ENCODE results near the gene PIP4K2C. TPM values are rescaled to one million over a fixed set of nuclear protein-coding genes. Genes with fewer than 3 reads are reported as not detected.
"Not testable (repeated sequence)": the region's sequence is repeated elsewhere in the genome, so short reads cannot be mapped to it uniquely, and the experiment has no call there.

The PIP4K2C gene
- total and polyA plus RNA-seq, 7 experiments from 2014 or later, result 18.5 to 29.7 (median 21.9) TPM

- H3K27ac ChIP-seq (ENCODE audit: low read depth, low read length), result no peak overlapping the region
- peaks cover 0 to 21% of the 10 kb centered on the region in 2 donors for H3K27me3 ChIP-seq (ENCODE audit: control insufficient read depth in 2 of 2, insufficient read depth in 2 of 2, low read length in 2 of 2)
- Mint-ChIP-seq H3K36me3 (no peaks in the 10 kb centered on the region), H3K9me3 (no peaks in the 10 kb centered on the region), H3K4me1 (peaks cover 0 to 15% (median 10%) of the 10 kb centered on the region in 7 donors), H3K27ac (peak overlapping the region in 2 of 9 donors; percentile 13 to 66), H3K27me3 (peaks cover 36 to 71% (median 50%) of the 10 kb centered on the region in 5 donors), H3K4me3 (peak overlapping the region; percentile 25 to 83 (median 70))
- H3K4me1 ChIP-seq (ENCODE audit: control insufficient read depth in 2 of 2, insufficient read depth in 2 of 2, low read length in 2 of 2), result peaks cover 8% of the 10 kb centered on the region in 2 donors
- H3K4me3 ChIP-seq (ENCODE audit: low read length), result peak overlapping the region; percentile 57
- no peaks in the 10 kb centered on the region for H3K36me3 ChIP-seq (ENCODE audit: control insufficient read depth in 2 of 3, insufficient read depth in 3 of 3, low read length in 3 of 3)
- peak in 1 of 9 donors; percentile 29 for DNase-seq
- ATAC-seq, result peak; percentile 18
- ChIA-PET CTCF (interaction anchor here (0.6 to 1.5 kb wide), 7 partner anchors 47 to 1206 kb away, joined by 3 to 4 read pairs (median 3); no protein-coding TSS in a partner anchor), POLR2A (interaction anchor here (0.6 to 1.2 kb wide), 3 partner anchors 62 to 174 kb away, joined by 3 to 5 read pairs (median 3); partner anchors contain the start of gene OS9)
- no peaks in the 10 kb centered on the region for H3K9me3 ChIP-seq (ENCODE audit: control insufficient read depth in 2 of 3, low read length in 3 of 3)
- intact Hi-C loops (cut with micrococcal nuclease), result loop anchor here in 1 of 2 donors (2.0 kb wide), 2 partner anchors 60 to 108 kb away; no protein-coding TSS in a partner anchor
Measured at GRCh38 chr12:57632073-57632957, 41.3 kb downstream of the PIP4K2C start.

- CTCF ChIA-PET, result interaction anchor here (0.6 to 1.5 kb wide), 6 partner anchors 48 to 1207 kb away, joined by 3 to 4 read pairs (median 3); no protein-coding TSS in a partner anchor
- H3K4me3 Mint-ChIP-seq, result peak within 1 kb of the TSS; percentile 51 to 83 (median 70)
- peak; percentile 96 for ATAC-seq
- no peaks in the 10 kb centered on the region for H3K36me3 Mint-ChIP-seq
- intact Hi-C loops (cut with micrococcal nuclease), result loop anchor here (1.0 to 2.0 kb wide), 7 partner anchors 50 to 272 kb away; partner anchors contain the start of genes GLI1 (in 1 of the 2) and OS9 (in 1 of the 2)
- Histone ChIP-seq H3K27ac (ENCODE audit: low read depth, low read length) (no peak within 1 kb of the TSS), H3K9me3 (ENCODE audit: control insufficient read depth in 2 of 3, low read length in 3 of 3) (no peaks in the 10 kb centered on the region), H3K36me3 (ENCODE audit: control insufficient read depth in 2 of 3, insufficient read depth in 3 of 3, low read length in 3 of 3) (no peaks in the 10 kb centered on the region), H3K4me3 (ENCODE audit: low read length) (peak within 1 kb of the TSS; percentile 57), H3K27me3 (ENCODE audit: control insufficient read depth in 2 of 2, insufficient read depth in 2 of 2, low read length in 2 of 2) (peaks cover 0 to 15% of the 10 kb centered on the region in 2 donors), H3K4me1 (ENCODE audit: control insufficient read depth in 2 of 2, insufficient read depth in 2 of 2, low read length in 2 of 2) (peaks cover 8% of the 10 kb centered on the region in 2 donors)
- POLR2A ChIA-PET, result interaction anchor here (0.6 to 1.2 kb wide), 4 partner anchors 61 to 174 kb away, joined by 3 to 5 read pairs (median 3); partner anchors contain the start of gene OS9
- H3K4me1 Mint-ChIP-seq, result peaks cover 0 to 11% (median 10%) of the 10 kb centered on the region in 7 donors
- peak within 1 kb of the TSS in 3 of 9 donors; percentile 13 to 66 (median 46) for H3K27ac Mint-ChIP-seq
- H3K27me3 Mint-ChIP-seq, result peaks cover 31 to 68% (median 46%) of the 10 kb centered on the region in 5 donors
- DNase-seq, result peak; percentile 33 to 74 (median 63)
- no peaks in the 10 kb centered on the region for H3K9me3 Mint-ChIP-seq
Measured at GRCh38 chr12:57632958-57633840, 42.2 kb downstream of the PIP4K2C start, which contains the start of gene B4GALNT1. Gene B4GALNT1, minus strand, starts transcription at chr12:57633201. Its CDS starts 1,069 bp downstream, at chr12:57632132.

GRCh38 chr12:57636731-57637130 is 45.7 kb downstream of the PIP4K2C start:
- H3K4me1 ChIP-seq (ENCODE audit: control insufficient read depth in 2 of 2, insufficient read depth in 2 of 2, low read length in 2 of 2); POLR2A ChIA-PET; H3K4me3 Mint-ChIP-seq; ATAC-seq; DNase-seq; H3K36me3 Mint-ChIP-seq; H3K27ac ChIP-seq (ENCODE audit: low read depth, low read length); H3K27ac Mint-ChIP-seq; H3K9me3 ChIP-seq (ENCODE audit: control insufficient read depth in 2 of 3, low read length in 3 of 3); H3K4me3 ChIP-seq (ENCODE audit: low read length); H3K9me3 Mint-ChIP-seq; H3K36me3 ChIP-seq (ENCODE audit: control insufficient read depth in 2 of 3, insufficient read depth in 3 of 3, low read length in 3 of 3); H3K27me3 ChIP-seq (ENCODE audit: control insufficient read depth in 2 of 2, insufficient read depth in 2 of 2, low read length in 2 of 2): not testable (repeated sequence)
- intact Hi-C loops (cut with micrococcal nuclease), result loop anchor here in 1 of 2 donors (1.0 kb wide), 1 partner anchor 53 kb away; no protein-coding TSS in a partner anchor
- H3K4me1 Mint-ChIP-seq, result peaks cover 0 to 10% (median 8%) of the 10 kb centered on the region in 7 donors
- peaks cover 16 to 57% (median 33%) of the 10 kb centered on the region in 5 donors for H3K27me3 Mint-ChIP-seq
- CTCF ChIA-PET, result interaction anchor here (0.7 kb wide), 1 partner anchor 245 kb away, joined by 5 read pairs; no protein-coding TSS in a partner anchor

- H3K4me3 ChIP-seq (ENCODE audit: low read length), result no peak overlapping the region
- no peak overlapping the region for H3K27ac ChIP-seq (ENCODE audit: low read depth, low read length)
- DNase-seq, result no peak
- H3K27me3 Mint-ChIP-seq, result peaks cover 16 to 59% (median 31%) of the 10 kb centered on the region in 5 donors
- intact Hi-C loops (cut with micrococcal nuclease), result loop anchor here in 1 of 2 donors (1.0 kb wide), 1 partner anchor 54 kb away; no protein-coding TSS in a partner anchor
- no peaks in the 10 kb centered on the region for H3K36me3 ChIP-seq (ENCODE audit: control insufficient read depth in 2 of 3, insufficient read depth in 3 of 3, low read length in 3 of 3)
- ChIA-PET POLR2A (no interaction called here), CTCF (interaction anchor here (0.8 kb wide), 1 partner anchor 53 kb away, joined by 4 read pairs; no protein-coding TSS in a partner anchor)
- peaks cover 0 to 2% (median 0%) of the 10 kb centered on the region in 11 donors for H3K9me3 Mint-ChIP-seq
- no peaks in the 10 kb centered on the region for H3K27me3 ChIP-seq (ENCODE audit: control insufficient read depth in 2 of 2, insufficient read depth in 2 of 2, low read length in 2 of 2)
- peaks cover 0 to 8% (median 6%) of the 10 kb centered on the region in 7 donors for H3K4me1 Mint-ChIP-seq
- peaks cover 0 to 1% (median 0%) of the 10 kb centered on the region in 5 donors for H3K36me3 Mint-ChIP-seq
- no peaks in the 10 kb centered on the region for H3K9me3 ChIP-seq (ENCODE audit: control insufficient read depth in 2 of 3, low read length in 3 of 3)
- no peak overlapping the region for H3K27ac Mint-ChIP-seq
- peaks cover 1 to 5% of the 10 kb centered on the region in 2 donors for H3K4me1 ChIP-seq (ENCODE audit: control insufficient read depth in 2 of 2, insufficient read depth in 2 of 2, low read length in 2 of 2)
- H3K4me3 Mint-ChIP-seq, result no peak overlapping the region
- no peak for ATAC-seq
Measured at GRCh38 chr12:57637364-57637763, 46.4 kb downstream of the PIP4K2C start.

GRCh38 chr12:57638096-57638495 is 47.1 kb downstream of the PIP4K2C start:
- peaks cover 0 to 2% (median 0%) of the 10 kb centered on the region in 11 donors for H3K9me3 Mint-ChIP-seq
- no peak overlapping the region for H3K4me3 Mint-ChIP-seq
- Histone ChIP-seq H3K9me3 (ENCODE audit: control insufficient read depth in 2 of 3, low read length in 3 of 3) (no peaks in the 10 kb centered on the region), H3K4me3 (ENCODE audit: low read length) (no peak overlapping the region), H3K27ac (ENCODE audit: low read depth, low read length) (no peak overlapping the region), H3K36me3 (ENCODE audit: control insufficient read depth in 2 of 3, insufficient read depth in 3 of 3, low read length in 3 of 3) (no peaks in the 10 kb centered on the region), H3K4me1 (ENCODE audit: control insufficient read depth in 2 of 2, insufficient read depth in 2 of 2, low read length in 2 of 2) (peaks cover 0 to 4% of the 10 kb centered on the region in 2 donors), H3K27me3 (ENCODE audit: control insufficient read depth in 2 of 2, insufficient read depth in 2 of 2, low read length in 2 of 2) (no peaks in the 10 kb centered on the region)
- intact Hi-C loops (cut with micrococcal nuclease), result no loop called here
- CTCF ChIA-PET, result interaction anchor here (0.8 kb wide), 1 partner anchor 54 kb away, joined by 4 read pairs; no protein-coding TSS in a partner anchor
- POLR2A ChIA-PET, result interaction anchor here (0.7 kb wide), 1 partner anchor 83 kb away, joined by 3 read pairs; no protein-coding TSS in a partner anchor
- ATAC-seq (no peak), DNase-seq (no peak)
- peaks cover 0 to 8% (median 5%) of the 10 kb centered on the region in 7 donors for H3K4me1 Mint-ChIP-seq
- H3K27ac Mint-ChIP-seq, result no peak overlapping the region
- peaks cover 16 to 58% (median 30%) of the 10 kb centered on the region in 5 donors for H3K27me3 Mint-ChIP-seq
- H3K36me3 Mint-ChIP-seq, result peaks cover 0 to 1% (median 0%) of the 10 kb centered on the region in 5 donors
